ENCODE measurements around the gene POU4F1. TPM values are rescaled to one million over a fixed set of nuclear protein-coding genes. Genes with fewer than 3 reads are reported as not detected.

Gene POU4F1
- total and polyA plus RNA-seq, 7 donors, result 0.04 to 2.6 (median 0.17) TPM; not detected in 1

GRCh38 chr13:78638216-78638615, 34.9 kb upstream of the POU4F1 start:
- no peak overlapping the region for H3K4me3 ChIP-seq
- intact Hi-C loops (cut with DNase I), result no loop called here
- DNase-seq (no peak), ATAC-seq (no peak)
- no peaks in the 10 kb centered on the region for H3K27me3 ChIP-seq (ENCODE audit: insufficient read depth in 3 of 3, low read length in 2 of 3)
- H3K4me1 ChIP-seq, result no peaks in the 10 kb centered on the region
- no peaks in the 10 kb centered on the region for H3K9me3 ChIP-seq
- TF ChIP-seq CTCF (IDR thresholded peaks at IDR 0.05), result no peak
- peaks cover 2 to 78% of the 10 kb centered on the region in 2 donors for H3K36me3 ChIP-seq (ENCODE audit: insufficient read depth in 1 of 2, low read depth in 1 of 2)
- no peak overlapping the region for H3K27ac ChIP-seq
- 89 to 95% (median 94%) methylated on average over 4 of the region's 4 CpGs for WGBS, 3 donors

GRCh38 chr13:78636495-78636894, 33.1 kb upstream of the POU4F1 start:
- DNase-seq, result no peak
- no peaks in the 10 kb centered on the region for H3K4me1 ChIP-seq
- TF ChIP-seq CTCF (IDR thresholded peaks at IDR 0.05), result no peak
- H3K36me3 ChIP-seq (ENCODE audit: insufficient read depth in 1 of 2, low read depth in 1 of 2), result peaks cover 5 to 87% of the 10 kb centered on the region in 2 donors
- no peaks in the 10 kb centered on the region for H3K9me3 ChIP-seq
- no peak overlapping the region for H3K27ac ChIP-seq
- no peak for ATAC-seq
- no peak overlapping the region for H3K4me3 ChIP-seq
- no peaks in the 10 kb centered on the region for H3K27me3 ChIP-seq (ENCODE audit: insufficient read depth in 3 of 3, low read length in 2 of 3)
- intact Hi-C loops (cut with DNase I), result no loop called here

- TF ChIP-seq CTCF (IDR thresholded peaks at IDR 0.05), result no peak
- Histone ChIP-seq H3K36me3 (ENCODE audit: insufficient read depth in 1 of 2, low read depth in 1 of 2) (peaks cover 4 to 72% of the 10 kb centered on the region in 2 donors), H3K4me3 (no peak overlapping the region), H3K9me3 (no peaks in the 10 kb centered on the region), H3K4me1 (no peaks in the 10 kb centered on the region), H3K27me3 (ENCODE audit: insufficient read depth in 3 of 3, low read length in 2 of 3) (no peaks in the 10 kb centered on the region), H3K27ac (no peak overlapping the region)
- WGBS, 3 donors, result 31 to 51% (median 37%) methylated on average over 4 of the region's 4 CpGs
- no peak for ATAC-seq
- intact Hi-C loops (cut with DNase I), result no loop called here
- no peak for DNase-seq
Measured at GRCh38 chr13:78632996-78633395, 29.6 kb upstream of the POU4F1 start.

GRCh38 chr13:78631077-78631476, 27.7 kb upstream of the POU4F1 start:
- H3K27ac ChIP-seq, result no peak overlapping the region
- no peaks in the 10 kb centered on the region for H3K9me3 ChIP-seq
- H3K4me3 ChIP-seq, result no peak overlapping the region
- intact Hi-C loops (cut with DNase I), result no loop called here
- WGBS, 3 donors, result 95 to 100% (median 100%) methylated on average over 1 of the region's 1 CpG
- H3K27me3 ChIP-seq (ENCODE audit: insufficient read depth in 3 of 3, low read length in 2 of 3), result no peaks in the 10 kb centered on the region
- no peaks in the 10 kb centered on the region for H3K4me1 ChIP-seq
- no peak for TF ChIP-seq CTCF (IDR thresholded peaks at IDR 0.05)
- H3K36me3 ChIP-seq (ENCODE audit: insufficient read depth in 1 of 2, low read depth in 1 of 2), result peaks cover 2 to 68% of the 10 kb centered on the region in 2 donors
- ATAC-seq (no peak), DNase-seq (no peak)

GRCh38 chr13:78630511-78630910, 27.2 kb upstream of the POU4F1 start:
- DNase-seq (no peak), ATAC-seq (no peak)
- Histone ChIP-seq H3K27me3 (ENCODE audit: insufficient read depth in 3 of 3, low read length in 2 of 3) (no peaks in the 10 kb centered on the region), H3K36me3 (ENCODE audit: insufficient read depth in 1 of 2, low read depth in 1 of 2) (peaks cover 2 to 62% of the 10 kb centered on the region in 2 donors), H3K4me3 (no peak overlapping the region), H3K9me3 (no peaks in the 10 kb centered on the region), H3K27ac (no peak overlapping the region), H3K4me1 (no peaks in the 10 kb centered on the region)
- TF ChIP-seq CTCF (IDR thresholded peaks at IDR 0.05), result no peak
- intact Hi-C loops (cut with DNase I), result no loop called here
- 43 to 75% (median 68%) methylated on average over 1 of the region's 1 CpG for WGBS, 3 donors

Data from psoas muscle (tissue), 8 donors.